IPS DF 19.7 (cell line): ENCODE data around the gene ADH6.
"Not testable (repeated sequence)": the region's sequence is repeated elsewhere in the genome, so short reads cannot be mapped to it uniquely, and the experiment has no call there.

Experiments
- DNase-seq: peaks from one replicate; pipeline ENCODE4 v3.0.0-alpha.2; 2013; ENCODE audit warnings: low read depth, low spot score

ADH6 gene

GRCh38 chr4:99219072-99219471 is at the start of gene ADH6:
TSS of gene ADH6 (minus strand) at chr4:99219246. CDS start at chr4:99219152, 94 bp downstream.
- no peak for DNase-seq

DNA sequence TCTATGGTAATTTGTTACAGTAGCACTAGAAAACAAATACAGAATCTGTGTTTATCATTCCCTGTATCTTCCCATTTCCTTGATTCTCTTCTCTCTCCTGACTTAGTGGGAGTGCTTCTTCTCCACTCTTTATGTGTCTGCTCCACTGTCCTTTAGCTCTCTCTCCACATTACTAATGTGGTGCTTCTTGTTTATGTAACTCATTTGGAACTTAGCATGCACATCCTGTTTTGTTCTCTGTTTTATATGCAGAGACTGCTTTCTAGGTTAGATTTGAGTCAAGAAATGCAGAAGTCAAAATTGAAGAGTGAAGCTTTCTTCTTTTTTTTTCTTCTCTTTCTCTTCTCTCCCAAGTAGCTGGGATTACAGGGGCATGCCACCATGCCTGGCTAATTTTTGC is 45.9 kb upstream of the ADH6 start:
- no peak for DNase-seq

DNA sequence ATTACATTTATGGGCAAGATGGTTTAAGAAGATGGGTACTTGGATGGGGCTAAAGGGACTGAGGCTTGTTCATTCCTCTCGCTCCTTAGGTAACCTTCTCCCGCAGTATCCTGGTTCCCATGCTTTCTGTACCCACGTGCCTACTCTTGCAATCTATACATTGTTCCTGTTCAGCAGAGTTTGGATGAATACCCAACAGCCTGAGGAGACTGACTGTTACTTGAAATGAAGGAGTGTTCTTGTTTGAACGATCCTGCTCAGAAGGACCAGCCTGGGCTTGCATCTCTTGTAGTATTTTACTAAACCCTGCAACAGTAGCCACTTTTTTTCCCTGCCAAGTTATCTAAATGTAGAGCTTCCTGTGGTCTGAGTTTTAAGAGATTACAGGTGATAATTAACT is 33.7 kb upstream of the ADH6 start:
- DNase-seq = no peak

GRCh38 chr4:99248714-99249113 is 29.7 kb upstream of the ADH6 start:
- DNase-seq = no peak

DNA sequence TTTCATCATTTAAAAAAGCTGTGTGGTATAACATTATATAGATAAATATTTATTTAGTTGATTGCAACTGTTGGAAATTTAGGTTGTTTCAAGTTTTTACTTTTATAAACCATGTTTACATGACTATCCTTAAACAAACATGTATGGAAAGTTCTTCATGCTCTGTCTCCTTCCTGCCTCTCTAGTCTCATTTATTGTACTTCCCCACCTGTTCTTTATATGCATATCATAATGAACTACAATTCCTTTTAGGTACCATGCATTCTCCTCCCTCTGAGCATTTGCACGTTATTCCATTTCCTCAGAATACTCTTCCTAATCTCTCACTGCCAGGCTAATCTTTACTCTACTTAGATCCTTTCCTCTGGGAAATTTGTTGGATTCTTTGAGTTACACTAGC is 16.9 kb upstream of the ADH6 start:
- DNase-seq = no peak

DNA sequence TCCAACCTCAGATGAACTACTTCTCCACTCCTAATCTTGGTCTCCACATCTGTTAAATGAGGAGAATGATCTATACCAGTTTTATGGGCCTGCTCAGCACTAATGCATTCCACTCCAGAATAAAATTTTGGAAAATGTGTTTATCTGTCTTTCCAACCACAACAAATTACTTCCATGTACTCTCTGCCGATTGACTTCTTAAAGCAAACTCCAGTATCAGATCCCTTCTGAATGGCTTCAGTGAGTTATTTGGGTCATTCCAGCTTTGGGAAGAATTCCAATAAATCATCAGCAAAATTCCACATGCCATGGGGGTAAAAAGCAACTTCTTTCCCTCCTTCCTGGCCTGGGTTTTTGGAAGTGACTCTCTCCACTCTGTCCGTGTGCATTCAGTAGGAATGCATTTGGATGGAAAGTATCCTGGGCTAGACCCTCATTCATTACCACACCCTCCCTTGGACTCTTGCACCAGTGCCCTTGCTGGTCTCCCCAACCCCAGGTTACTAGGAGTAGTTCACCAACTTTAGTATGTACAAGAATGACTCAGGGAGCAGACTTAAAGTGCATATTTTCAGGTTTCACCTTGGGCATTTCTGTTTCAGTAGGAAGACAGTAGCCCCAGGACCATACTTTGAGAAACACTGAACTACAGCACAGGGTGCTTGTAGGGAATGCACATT is 15.4 kb upstream of the ADH6 start:
- no peak for DNase-seq

DNA sequence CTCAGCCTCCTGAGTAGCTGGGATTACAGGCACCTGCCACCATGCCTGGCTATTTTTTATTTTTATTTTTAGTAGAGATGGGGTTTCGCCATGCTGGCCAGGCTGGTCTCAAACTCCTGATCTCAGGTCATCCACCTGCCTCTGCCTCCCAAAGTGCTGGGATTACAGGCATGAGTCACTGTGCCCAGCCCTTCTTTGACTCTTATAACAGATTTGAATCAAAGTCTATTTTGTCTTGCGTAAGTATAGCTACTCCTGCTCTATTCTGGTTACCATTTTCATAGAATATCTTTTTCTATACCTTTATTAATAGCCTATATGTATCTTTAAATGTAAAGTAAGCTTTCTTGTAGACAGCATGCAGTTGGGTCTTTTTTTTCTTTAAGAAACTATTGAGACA is 14.4 kb upstream of the ADH6 start:
- DNase-seq = not testable (repeated sequence)

DNA sequence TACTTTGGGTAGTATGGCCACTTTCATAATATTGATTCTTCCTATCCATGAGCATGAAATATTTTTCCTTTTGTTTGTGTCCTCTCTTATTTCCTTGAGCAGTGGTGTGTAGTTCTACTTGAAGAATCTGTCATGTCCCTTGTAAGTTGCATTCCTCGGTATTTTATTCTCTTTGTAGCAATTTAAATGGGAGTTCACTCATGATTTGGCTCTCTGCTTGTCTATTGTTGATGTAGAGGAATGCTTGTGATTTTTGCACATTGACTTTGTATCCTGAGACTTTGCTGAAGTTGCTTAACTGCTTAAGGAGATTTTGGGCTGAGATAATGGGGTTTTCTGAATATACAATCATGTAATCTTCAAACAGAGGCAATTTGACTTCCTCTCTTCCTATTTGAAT is 9.7 kb upstream of the ADH6 start:
- DNase-seq = not testable (repeated sequence)

- not testable (repeated sequence) for DNase-seq
These were observed 8.6 kb upstream of the ADH6 start for GRCh38 chr4:99227646-99228045.

DNA sequence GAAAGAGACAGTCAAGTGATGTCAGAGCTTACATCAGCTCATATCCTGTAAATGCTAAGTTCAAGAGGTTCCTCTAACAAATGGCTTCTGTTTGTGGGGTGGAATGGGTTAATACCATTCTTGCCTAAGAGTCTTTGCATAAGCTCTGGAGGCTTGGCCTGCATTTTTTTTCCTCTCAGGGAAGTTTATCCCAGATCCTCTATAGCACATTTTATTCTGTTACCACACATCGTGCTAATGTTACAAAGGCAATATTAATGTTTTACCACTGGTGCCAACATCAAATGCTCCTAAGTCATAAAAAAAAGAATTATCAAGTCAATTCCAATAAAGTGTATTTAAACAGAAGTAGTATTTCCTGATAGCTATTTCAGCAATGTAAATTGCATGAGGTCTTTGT is 2.9 kb upstream of the ADH6 start:
- no peak for DNase-seq

GRCh38 chr4:99219479-99219878 is 433 bp upstream of the ADH6 start:
- no peak for DNase-seq

- no peak for DNase-seq
These were observed 3.5 kb downstream of the ADH6 start for GRCh38 chr4:99215521-99215920.

DNA sequence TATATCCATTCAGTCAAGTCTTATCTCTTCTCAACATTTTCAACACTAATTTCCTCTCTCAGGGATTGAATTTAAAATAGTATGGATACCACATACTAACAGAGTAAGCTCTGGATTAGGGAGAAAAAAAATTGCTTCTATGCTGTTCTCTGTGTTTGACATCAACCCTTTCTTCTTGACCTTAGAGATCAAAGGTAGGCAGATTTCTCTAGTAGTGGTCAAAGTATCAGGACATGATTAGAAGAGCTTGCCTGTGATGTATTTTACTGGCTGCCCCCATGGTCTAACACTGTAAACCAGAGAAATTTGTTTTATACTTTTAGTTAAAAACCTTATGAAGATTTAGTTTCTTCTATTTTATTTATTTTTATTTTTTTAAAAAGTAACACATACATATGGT is 8.3 kb downstream of the ADH6 start:
- no peak for DNase-seq

DNA sequence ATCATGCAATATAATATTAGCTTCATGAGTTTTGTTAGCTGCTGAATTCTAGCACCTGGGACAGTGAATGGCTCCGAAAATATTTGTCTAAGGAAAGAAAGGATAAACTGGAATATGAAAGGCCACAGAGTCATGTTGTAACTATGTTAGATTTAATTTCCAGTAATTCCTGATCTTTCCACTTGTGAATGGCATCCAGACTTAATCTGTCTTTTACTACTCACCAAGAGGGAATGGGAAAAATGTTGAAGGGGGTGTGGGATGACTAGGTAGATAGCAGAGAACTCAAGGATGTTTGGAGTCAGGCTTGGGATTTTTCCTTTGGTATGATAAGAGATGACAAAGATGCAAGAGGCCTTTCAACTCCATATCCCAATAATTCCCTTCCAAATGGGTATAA is 9.4 kb downstream of the ADH6 start:
- DNase-seq = no peak

GRCh38 chr4:99208719-99209075 is 10.3 kb downstream of the ADH6 start:
- DNase-seq = no peak

GRCh38 chr4:99207911-99208718 is 10.9 kb downstream of the ADH6 start:
- DNase-seq = no peak

- DNase-seq = no peak
These were observed 11.8 kb downstream of the ADH6 start for GRCh38 chr4:99207069-99207743.

DNA sequence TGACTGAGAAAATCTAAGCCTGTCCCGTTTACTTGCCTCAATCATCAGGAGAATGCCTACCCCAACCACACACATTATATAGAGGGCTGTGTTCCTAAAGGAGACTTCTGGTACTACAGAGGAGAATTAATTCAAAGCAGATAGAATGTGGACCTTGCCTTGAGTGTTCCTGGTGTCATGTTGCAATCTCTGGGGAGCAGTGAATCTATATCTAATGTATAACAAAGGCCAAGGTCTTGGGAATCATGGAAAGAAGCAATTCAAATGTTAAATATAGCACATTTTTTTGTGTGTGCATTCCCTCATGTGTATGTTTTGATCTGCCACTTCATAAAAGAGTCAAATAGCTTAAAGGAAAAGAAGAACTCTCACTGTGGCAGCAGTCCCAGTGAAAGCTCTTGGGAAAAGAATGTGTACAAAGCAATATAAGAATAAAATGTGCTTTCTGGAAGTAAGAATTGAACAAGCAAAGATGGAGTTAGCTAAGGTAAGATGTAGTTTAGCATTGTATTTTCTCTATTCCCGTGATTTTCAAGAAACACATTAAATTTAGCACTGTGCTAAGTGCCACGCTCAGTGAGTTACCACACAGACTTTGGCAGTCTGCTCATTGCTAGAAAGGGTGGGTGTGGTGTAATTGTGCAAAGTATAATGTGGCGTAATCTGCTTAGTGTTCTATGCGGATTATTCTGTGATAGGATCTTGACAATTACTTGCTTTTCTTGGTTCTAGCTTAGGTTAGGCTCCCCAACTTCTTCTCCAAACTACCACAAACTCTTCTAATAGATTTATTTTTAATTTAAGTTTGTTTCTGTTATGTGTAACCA is 13.7 kb downstream of the ADH6 start:
- DNase-seq = no peak

DNA sequence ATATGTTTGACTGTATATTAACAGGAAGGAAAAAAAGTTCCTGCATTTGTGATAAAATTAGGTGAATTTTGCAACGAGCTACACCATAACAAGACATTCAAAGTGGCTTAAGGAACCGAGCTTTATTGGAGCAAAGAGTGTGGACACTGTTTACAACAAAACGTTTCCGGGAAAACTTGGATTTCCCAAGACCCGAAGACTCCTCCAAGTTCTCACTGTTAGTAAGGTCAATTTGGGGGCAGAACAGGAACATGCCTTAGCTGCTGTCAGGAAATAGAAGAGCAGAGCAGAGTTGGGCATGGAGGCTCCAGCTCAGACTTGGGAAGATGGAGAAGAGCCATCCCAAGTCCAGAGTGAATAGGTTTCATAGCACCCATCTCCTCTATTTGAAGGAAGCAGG is 16.5 kb downstream of the ADH6 start:
- DNase-seq = no peak

GRCh38 chr4:99202094-99202493 is 17.0 kb downstream of the ADH6 start:
- no peak for DNase-seq

DNA sequence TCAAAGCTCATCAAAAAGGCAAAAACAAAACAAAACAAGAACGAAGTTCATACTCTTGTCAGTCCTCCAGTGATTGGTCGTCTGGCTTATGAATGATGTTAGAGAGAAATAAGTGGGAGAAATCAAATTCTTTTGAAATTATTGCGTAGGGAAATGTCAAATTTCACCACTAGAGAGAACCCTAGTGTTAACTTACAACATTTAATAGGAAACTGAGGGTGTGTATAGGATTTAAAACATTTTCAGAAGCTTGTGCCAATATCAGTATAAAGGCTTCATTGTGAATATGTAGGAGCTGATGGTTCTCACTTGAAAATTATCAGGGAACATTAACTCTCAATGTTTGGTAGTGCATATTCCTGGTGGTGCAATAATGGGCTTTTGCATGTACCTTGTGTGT is 17.4 kb downstream of the ADH6 start:
- no peak for DNase-seq

DNA sequence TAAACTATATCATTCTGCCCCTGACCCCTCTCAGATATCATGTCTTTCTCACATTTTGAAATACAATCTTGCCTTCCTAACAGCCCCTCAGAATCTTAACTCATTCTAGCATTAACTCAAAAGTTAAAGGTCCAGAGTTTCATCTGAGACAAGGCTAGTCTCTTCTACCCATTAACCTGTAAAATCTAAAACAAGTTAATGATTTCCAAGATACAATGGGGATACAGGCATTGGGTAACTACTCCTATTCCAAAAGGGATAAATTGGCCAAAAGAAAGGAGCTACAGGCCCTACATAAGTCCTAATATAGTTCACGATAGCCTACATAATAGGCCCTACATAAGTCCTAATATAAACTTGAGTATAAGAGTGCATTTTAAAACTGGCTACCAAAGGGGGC is 18.9 kb downstream of the ADH6 start:
- no peak for DNase-seq
